HG03439 (cell line): ENCODE data around the gene GAB3.
"Not testable (repeated sequence)": the region's sequence is repeated elsewhere in the genome, so short reads cannot be mapped to it uniquely, and the experiment has no call there.

ENCODE experiments used
- ATAC-seq: cut with Tn5 transposase; IDR thresholded peaks from one replicate; pipeline ENCODE4 v1.9.1; 2021; ENCODE audit warnings: mild to moderate bottlenecking, moderate library complexity; ENCODE audit not compliant: unreplicated experiment

Gene GAB3

DNA sequence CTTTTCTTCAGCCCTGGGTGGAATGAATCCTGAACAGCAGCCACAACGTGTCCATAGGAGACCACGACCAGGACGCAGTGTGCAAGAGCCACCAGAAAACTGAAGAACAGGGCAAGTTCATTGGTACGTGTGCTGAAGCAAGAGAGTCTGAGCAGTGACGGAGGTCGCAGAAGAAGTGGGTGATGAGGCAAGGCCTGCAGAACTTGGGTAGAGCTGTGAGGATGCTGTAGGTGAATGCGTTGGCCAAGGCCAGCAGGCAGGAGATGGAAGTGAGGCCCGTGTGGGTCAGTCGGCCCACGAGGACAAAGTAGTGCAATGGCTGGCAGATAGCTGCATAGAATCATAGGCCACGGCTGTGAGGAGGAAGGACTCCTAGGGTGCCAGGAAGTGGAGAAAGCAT lies 91.9 kb downstream of the GAB3 start:
- ATAC-seq = no peak

GRCh38 chrX:154658187-154658586 lies 92.7 kb downstream of the GAB3 start:
- ATAC-seq = no peak

DNA sequence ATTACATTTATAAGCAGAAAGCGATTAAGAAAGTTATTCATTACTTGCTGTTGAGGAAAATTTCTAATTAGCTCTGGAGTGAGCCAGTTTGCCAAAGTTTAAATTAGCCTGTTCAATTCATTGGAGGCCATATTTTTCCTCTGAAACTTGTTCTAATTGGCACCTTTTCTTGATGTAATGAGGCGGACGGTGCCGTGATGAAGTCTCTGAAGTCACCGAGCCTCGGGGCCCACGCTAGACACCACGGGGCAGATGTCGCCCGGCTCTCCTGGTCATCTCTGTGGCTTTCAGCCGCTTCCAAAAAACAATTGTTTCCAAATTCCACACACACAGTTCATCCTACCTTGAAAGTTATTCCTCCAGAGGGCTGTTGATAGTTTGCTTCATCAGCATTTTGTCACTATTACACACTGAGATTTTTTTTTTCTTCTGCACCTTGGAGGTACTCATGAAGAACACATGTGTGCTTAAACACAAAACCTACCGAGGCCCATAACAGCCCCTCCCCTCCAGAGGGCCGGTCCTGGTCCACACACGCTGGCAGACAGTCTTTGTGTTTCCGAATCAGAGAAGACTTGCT lies 93.6 kb downstream of the GAB3 start:
- ATAC-seq = no peak

- ATAC-seq = no peak
These were observed 95.1 kb downstream of the GAB3 start for GRCh38 chrX:154655786-154656185.

DNA sequence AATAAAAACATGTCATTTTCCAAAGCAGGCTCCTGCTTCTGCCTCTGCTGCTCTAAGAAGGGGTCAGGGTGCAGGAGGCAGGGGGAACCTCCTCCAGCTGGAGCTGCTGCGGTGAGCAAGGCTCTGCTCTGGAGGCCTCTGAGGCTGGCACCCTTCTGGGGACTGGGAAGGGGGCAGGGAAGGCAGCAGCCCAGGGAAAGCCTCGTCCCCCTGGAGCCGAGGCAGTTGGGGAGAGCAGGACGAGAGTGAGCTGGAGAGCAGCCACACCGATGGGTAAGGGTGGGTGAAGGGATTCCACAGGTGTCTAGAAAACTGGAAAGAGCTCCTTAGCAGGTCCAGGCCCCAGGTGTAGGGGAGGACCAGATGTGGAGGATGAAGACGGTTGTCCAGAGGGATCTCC lies 95.5 kb downstream of the GAB3 start:
- ATAC-seq = no peak

GRCh38 chrX:154654925-154655324 lies 96.0 kb downstream of the GAB3 start:
- no peak for ATAC-seq

- no peak for ATAC-seq
These were observed 96.5 kb downstream of the GAB3 start for GRCh38 chrX:154654372-154654771.

- not testable (repeated sequence) for ATAC-seq
These were observed 97.5 kb downstream of the GAB3 start, which contains the start of gene CTAG2 for GRCh38 chrX:154653413-154653812. TSS of gene CTAG2 (minus strand) at chrX:154653579. CDS start at chrX:154653515, 64 bp downstream.

DNA sequence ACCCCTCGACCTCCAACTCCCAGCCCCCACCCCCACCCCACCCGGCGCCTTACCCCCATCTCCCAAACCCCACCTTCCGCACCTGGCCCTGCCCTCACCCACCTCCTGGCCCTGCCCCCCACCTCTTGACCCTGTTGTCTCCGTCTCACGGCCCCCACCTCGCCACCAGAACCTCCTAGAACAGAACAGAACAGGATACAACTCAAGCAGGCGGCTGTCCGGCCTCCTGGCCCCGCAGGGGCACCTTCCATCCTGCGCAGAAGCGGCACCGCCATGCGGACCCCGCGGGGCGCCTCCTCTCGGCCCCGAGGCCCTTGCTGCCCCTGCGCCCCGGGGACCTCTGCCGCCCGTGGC lies 97.9 kb downstream of the GAB3 start:
- ATAC-seq = no peak

DNA sequence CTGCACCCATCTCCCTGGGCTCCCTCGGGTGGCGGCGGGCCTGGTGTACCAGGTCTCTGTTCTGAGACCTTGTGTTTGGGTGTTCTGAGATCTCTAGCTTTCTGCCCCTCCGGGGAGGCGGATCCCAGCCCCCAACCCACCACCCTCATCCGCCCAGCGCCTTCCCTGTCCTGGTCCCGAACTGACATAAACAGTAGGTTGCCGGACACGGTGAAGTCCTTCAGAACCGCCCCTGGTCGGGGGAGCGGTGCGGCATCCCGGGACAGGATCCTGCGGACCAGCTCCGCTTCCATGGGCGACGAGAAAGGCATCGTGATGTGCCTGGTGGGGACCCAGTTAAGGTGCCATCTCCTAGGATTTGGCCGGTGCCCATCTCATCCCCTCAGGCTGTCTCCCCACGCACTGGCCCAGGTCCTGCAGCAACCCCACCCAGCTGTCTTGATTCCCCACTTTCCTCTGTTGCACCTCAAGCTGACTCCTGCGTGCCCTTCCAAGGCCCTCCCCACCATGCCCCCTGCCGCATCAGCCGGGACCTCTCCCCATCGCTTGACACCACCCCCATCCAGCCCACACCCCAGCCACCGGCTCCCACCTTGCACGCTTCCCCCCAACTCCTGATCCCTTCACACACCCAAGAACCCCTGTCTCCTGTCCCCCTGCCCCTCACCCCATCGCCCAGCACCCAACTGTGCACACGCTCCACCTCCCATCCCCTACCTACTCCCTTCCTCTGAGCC lies 98.4 kb downstream of the GAB3 start:
- ATAC-seq = no peak

DNA sequence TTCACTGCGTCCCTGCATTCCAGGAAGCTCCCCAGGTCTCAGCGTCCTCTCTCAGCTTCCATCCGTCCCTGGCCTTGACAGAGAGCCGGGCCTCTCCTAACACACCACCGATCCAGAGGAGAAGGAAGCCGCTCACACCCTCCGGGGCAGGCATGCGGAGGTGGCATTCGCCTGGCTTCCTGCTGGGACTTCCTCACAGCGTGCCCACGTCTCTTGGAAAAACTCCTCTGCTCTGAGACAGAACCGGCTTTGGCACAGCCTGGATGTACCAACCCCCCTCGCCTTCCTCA lies 100.7 kb downstream of the GAB3 start:
- no peak for ATAC-seq

DNA sequence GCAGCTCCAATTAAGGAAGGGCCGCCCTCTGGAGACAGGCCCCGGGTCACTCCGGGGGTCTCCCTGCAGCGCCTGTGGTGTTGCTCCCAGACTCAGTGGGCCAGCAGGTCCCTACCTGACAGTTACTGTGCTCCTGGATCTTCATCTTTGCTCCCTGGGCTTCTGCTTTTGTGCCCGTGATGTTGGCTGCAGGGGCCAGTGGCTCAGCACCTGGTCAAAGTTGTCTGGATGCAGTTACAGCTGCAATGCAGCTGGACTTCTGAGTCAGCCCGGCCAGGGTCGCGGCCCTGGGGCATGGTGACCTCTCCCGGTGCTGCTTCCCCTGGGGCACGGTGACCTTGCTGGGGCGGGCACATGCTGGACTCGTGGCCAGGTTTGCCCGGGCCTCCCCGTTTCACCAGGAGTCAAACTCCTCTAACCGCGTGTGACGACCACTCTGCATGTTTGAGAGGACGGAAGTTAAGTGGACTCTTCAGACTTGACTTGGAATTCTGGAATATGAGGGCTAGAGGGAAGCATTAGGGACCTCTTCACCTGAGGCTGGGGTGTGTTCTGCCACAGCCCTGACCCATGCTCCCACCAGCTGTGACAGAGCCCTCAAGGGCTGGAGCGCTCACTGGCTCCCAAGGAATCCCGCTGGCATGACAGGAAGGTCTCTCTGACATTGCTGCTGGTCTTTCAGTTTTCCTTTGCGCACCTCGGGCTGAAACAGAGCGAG lies 101.2 kb downstream of the GAB3 start:
- no peak for ATAC-seq

DNA sequence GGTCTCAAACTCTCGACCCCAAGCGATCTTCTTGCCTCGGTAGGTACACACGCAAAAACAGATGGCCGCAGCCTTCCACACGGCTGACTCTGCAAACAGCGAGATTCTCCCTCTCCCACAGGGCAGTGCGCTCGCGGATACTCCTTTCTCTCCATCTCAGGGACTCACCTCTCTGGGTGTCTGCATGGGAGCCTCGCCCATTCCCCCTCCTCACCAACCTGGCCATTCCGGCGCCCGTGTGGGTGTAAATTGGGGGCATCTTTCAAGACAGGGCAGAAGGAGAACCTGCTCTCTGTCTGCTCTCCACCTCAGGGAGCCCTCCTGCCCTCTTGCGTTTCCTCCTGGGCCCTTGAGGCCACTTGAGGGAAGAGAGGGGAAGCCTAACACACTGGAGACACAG lies 101.9 kb downstream of the GAB3 start:
- ATAC-seq = no peak

DNA sequence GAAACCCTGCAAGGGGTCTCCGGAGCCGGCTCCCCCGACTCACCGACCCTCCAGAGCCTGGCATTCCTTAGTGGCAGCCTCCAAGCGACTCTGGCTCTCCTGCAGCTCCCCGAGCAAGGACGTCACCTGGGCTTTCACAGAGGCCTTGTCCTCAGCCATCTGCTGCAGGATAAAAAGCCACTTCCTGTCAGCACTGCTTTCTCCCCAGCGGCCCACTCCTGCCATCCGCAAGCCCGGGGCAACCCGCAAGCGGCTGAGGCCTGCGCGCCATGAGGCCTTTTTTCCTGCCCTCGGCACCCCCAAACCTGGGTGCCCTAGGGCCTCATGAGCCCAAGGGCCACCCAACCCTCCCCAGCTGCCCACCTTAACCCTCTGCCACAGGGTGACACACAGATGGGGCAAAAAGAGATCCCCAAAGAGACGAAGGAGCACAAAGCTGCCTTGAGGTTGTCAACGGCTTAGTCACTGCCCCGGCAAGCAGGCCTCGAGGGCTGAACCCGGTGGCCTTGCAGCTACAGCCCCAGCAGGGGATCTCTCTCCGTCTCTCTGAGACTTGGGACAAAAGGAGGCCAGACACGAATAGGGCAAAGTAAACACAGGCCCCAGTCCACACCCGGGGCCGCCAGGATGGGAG lies 105.0 kb downstream of the GAB3 start:
- ATAC-seq = not testable (repeated sequence)

DNA sequence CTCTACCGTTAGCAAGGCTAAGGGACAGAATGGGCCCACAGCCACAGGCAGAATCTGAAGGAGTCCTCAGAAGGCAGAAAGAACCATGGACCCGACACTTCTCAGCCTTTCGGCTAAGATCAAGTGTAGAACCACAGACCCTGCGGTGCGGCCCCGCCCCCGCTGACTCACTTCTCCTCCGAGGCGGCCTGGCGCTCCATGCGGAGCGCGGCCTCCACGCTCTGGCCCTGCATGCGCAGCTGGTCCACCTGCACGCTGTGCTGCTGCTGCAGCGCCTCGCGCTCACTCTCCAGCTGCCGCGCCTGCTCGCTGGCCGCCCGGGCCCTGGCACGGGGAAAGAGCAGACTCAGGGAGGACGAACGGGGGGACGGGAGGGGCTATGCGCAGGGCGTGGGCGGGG lies 107.2 kb downstream of the GAB3 start:
- not testable (repeated sequence) for ATAC-seq

- ATAC-seq = not testable (repeated sequence)
These were observed 109.1 kb downstream of the GAB3 start for GRCh38 chrX:154641740-154642139.

DNA sequence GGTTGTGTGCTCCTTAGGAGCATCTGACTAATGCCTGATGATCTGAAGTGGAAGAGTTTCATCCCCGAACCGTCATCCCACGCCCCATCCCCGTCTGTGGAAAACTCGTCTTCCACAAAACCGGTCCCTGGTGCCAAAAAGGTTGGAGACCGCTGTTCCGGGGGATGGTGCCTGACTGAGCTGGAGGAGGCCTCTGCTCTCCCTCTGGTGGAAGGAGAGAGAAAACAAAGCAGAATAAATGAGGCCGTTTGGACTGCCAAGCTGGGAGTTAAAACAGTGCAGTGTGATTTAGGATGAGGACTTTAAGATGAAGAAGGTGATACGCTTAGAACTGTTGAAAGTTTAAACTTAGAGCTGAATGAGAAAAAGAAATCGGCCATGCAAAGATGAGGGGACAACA lies 117.2 kb downstream of the GAB3 start:
- ATAC-seq = not testable (repeated sequence)

DNA sequence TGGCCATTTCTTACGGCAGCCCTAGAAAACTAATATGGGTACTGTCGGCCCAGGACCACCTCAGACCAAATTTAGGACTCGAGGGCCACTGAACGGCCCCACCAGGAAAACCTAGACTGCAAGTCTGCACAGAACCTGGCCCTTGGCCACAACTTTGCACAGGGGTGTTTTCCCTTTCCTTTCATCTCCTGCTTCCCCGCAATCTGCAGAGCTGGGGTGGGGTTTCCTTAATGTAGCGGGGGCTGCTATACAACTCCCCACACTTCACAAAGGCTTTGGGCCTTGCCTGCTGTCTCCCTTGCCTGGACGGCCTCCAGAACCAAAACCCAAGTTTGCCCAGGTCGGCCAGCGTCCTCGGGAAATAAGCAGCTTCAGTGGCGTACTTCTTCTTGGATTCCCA lies 119.9 kb downstream of the GAB3 start:
- not testable (repeated sequence) for ATAC-seq

- ATAC-seq = not testable (repeated sequence)
These were observed 121.9 kb downstream of the GAB3 start for GRCh38 chrX:154628960-154629359.
